AG09319 (cell line): ENCODE data around the gene EZR.

Experiments
- DNase-seq: peaks from one replicate; pipeline ENCODE4 v3.0.0-alpha.2; 2010; ENCODE audit warnings: low read depth; ENCODE audit errors: extremely low read depth
- TF ChIP-seq, protein P1 (sequence below): IDR thresholded peaks from 2 replicates; pipeline ENCODE4 v1.5.1; 2011; ENCODE audit warnings: low read depth, mild to moderate bottlenecking, inconsistent platforms, low read length, moderate library complexity

Gene EZR

DNA sequence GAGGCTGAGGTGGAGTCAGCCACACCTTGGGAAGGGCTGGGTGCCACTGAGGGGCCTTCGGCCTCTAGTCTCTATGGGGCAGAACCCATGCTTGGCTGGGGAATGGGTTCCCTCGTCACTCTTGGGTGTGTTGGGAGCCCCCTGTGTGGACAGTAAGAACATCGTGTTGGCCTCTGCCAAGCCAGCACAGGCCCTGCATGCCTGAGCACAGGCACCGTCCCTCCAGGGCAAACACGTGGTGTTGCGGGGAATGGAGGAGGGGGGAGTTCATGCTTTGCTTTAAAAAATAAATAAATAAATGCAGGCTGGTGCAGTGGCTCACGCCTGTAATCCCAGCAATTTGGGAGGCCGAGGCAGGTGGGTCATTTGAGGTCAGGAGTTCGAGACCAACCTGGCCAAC is 63.0 kb downstream of the EZR start:
- TF ChIP-seq, protein P1, sequence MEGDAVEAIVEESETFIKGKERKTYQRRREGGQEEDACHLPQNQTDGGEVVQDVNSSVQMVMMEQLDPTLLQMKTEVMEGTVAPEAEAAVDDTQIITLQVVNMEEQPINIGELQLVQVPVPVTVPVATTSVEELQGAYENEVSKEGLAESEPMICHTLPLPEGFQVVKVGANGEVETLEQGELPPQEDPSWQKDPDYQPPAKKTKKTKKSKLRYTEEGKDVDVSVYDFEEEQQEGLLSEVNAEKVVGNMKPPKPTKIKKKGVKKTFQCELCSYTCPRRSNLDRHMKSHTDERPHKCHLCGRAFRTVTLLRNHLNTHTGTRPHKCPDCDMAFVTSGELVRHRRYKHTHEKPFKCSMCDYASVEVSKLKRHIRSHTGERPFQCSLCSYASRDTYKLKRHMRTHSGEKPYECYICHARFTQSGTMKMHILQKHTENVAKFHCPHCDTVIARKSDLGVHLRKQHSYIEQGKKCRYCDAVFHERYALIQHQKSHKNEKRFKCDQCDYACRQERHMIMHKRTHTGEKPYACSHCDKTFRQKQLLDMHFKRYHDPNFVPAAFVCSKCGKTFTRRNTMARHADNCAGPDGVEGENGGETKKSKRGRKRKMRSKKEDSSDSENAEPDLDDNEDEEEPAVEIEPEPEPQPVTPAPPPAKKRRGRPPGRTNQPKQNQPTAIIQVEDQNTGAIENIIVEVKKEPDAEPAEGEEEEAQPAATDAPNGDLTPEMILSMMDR = no peak
- DNase-seq = no peak

DNA sequence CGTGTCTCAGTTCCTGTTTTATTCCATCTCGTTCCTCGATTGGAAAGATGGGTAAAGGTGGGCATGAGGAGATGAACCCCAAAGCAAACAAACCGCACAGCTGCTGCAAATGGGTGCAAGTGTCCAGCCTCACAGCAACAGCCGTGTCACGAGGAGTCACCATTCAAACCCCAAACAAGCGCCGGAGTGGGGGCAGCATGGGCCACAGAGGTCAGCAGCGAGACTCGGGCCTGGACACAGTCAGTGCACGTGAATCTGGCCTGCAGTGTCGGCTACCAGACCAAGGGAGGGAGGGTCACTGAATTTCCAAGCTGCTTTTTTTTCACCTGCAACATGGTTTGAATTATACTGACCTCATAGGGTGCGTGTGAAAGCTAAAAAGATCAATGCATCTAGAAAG is 63.5 kb downstream of the EZR start:
- DNase-seq = no peak
- TF ChIP-seq, protein P1 = no peak

DNA sequence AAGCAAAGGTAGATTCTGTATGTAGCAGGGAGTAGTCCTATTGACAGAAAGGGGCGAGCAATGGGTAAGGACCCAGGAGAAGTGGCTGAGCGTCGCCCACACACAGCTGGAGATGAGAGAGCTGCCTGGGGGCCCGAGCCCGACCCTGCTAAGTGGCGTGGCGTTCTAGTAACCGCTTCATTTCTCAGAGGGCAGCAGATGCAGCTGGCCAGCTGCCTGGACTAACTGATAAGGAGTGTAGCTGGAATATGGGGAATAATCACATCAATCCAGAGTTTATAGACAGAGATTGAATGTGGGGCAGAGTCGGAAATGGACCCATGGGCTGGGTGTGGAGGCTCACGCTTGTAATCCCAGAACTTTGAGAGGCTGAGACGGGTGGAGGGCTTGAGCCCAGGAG is 64.4 kb downstream of the EZR start:
- TF ChIP-seq, protein P1 = no peak
- DNase-seq = no peak

DNA sequence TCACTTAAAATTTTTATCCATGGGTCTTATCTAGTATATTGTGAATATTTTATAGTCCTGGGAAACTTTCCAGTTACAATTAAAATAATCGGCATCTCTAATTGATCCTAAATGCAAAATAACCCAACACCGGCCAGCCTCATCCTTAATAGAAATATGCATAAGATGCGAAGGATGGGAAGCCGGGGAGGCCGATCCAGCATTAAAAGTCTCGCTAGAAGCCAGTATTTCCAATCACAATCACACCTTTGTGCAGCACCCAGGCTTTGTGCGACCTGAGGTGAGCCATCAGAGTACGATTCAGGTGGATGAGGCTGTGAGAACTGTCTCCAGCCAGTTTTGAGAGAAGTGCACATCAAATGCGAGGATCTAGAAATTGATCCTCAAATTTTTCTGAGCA is 65.4 kb downstream of the EZR start:
- TF ChIP-seq, protein P1 = no peak
- no peak for DNase-seq

DNA sequence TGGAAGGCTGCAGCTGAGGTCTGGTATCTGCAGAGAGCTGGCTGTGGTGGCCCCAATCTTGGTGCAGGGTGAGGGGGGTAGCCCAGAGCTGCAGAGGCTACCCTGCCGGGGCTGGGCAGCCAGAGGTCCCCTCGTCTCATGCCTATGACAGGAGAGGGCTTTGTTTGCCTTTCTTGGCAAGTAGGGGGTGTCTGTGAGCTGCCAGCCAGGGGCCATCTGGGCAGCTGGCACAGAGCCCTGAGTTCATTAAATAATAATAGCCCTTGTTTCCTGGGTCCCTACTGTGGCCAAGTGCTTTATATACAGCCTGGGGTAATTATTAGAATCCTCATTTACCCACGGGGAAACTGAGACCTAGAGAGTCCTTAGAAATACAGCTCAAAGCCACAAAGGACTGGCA is 66.6 kb downstream of the EZR start:
- DNase-seq = no peak
- TF ChIP-seq, protein P1 = peak; percentile 11

DNA sequence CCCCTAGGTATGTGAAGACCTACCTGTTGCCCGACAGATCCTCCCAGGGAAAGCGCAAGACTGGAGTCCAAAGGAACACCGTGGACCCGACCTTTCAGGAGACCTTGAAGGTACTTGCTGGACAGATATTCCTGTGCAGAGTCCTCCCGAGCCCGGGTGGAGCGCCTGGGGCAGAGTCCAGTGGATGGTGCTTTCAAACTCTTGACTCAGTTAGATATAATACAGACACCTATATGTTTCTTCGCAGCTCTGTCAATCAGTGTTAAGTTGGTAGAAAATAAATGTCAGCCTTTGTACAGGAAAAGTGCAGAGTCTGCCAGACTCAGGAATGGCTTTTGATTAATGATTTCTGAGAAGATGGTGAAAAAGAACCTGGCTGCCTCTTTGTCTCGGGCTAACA is 67.2 kb downstream of the EZR start:
- no peak for DNase-seq
- TF ChIP-seq, protein P1 = no peak

DNA sequence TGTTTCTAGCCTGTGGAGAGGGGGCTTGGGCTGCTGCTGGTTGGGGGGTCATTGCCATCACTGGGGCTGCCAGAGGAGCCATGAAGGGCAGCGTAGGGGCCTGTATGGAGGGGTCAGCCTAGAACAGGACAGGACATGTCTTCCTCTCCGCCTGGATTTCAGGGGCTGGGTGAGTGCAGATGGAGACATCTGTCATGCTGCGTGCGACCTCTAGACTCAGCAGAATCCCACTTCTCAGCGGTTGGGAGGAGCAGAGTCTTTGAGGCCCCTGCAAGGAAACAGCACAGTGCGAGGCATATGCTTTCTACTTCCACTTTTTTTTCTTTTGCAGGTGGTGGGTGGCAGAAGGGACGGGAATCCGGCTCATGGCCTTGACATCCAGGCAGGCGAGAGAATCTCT is 67.9 kb downstream of the EZR start:
- TF ChIP-seq, protein P1 = no peak
- no peak for DNase-seq
